ENCODE results near the gene PAK6. TPM values are rescaled to one million over a fixed set of nuclear protein-coding genes. Genes with fewer than 3 reads are reported as not detected.
A peak's percentile ranks its signal among the peaks of the same experiment; 100 is the strongest.

The PAK6 gene
- total RNA-seq, 1 donor from 2014 or later, result 0.31 TPM

GRCh38 chr15:40303576-40303975, 64.7 kb downstream of the PAK6 start:
- Mint-ChIP-seq H3K36me3 (ENCODE audit: low read depth, unreplicated experiment) (peaks cover 14% of the 10 kb centered on the region), H3K27ac (ENCODE audit: unreplicated experiment) (no peak overlapping the region), H3K4me1 (ENCODE audit: unreplicated experiment) (peaks cover 25% of the 10 kb centered on the region), H3K27me3 (ENCODE audit: unreplicated experiment) (peaks cover 9% of the 10 kb centered on the region), H3K4me3 (ENCODE audit: unreplicated experiment) (no peak overlapping the region), H3K9me3 (ENCODE audit: unreplicated experiment) (no peaks in the 10 kb centered on the region)
- no peak for TF ChIP-seq CTCF (IDR thresholded peaks at IDR 0.05; ENCODE audit: unreplicated experiment)
- DNase-seq (ENCODE audit: low spot score), result no peak

- Mint-ChIP-seq H3K4me3 (ENCODE audit: unreplicated experiment) (no peak overlapping the region), H3K9me3 (ENCODE audit: unreplicated experiment) (no peaks in the 10 kb centered on the region), H3K27ac (ENCODE audit: unreplicated experiment) (no peak overlapping the region), H3K27me3 (ENCODE audit: unreplicated experiment) (peaks cover 12% of the 10 kb centered on the region), H3K36me3 (ENCODE audit: low read depth, unreplicated experiment) (peaks cover 5% of the 10 kb centered on the region), H3K4me1 (ENCODE audit: unreplicated experiment) (peaks cover 38% of the 10 kb centered on the region)
- TF ChIP-seq CTCF (IDR thresholded peaks at IDR 0.05; ENCODE audit: unreplicated experiment), result no peak
- no peak for DNase-seq (ENCODE audit: low spot score)
Measured at GRCh38 chr15:40305281-40305680, 66.4 kb downstream of the PAK6 start.

DNA sequence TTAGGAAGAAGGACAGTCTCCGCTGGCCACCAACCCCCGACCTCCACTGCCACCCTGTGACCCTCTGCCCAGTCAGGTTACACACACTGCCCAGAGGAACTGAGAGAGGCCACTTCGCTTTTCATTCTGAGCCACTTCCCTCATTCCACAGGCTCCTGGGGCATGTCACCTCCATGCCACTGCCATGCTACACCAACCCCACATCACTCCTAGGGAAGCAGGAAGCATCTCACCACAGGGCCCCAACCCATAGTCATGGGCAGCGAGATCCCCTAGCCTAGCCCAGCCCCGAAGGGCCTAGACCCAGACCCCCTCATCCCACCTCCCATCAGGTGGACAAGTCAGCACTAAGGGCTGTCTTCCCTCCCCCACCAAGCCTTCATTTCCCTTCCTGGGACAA, 67.5 kb downstream of the PAK6 start:
- Mint-ChIP-seq H3K9me3 (ENCODE audit: unreplicated experiment) (no peaks in the 10 kb centered on the region), H3K27ac (ENCODE audit: unreplicated experiment) (no peak overlapping the region), H3K4me3 (ENCODE audit: unreplicated experiment) (no peak overlapping the region), H3K4me1 (ENCODE audit: unreplicated experiment) (peaks cover 38% of the 10 kb centered on the region), H3K27me3 (ENCODE audit: unreplicated experiment) (peaks cover 10% of the 10 kb centered on the region), H3K36me3 (ENCODE audit: low read depth, unreplicated experiment) (no peaks in the 10 kb centered on the region)
- DNase-seq (ENCODE audit: low spot score), result no peak
- TF ChIP-seq CTCF (IDR thresholded peaks at IDR 0.05; ENCODE audit: unreplicated experiment), result no peak

- TF ChIP-seq CTCF (IDR thresholded peaks at IDR 0.05; ENCODE audit: unreplicated experiment), result no peak
- H3K9me3 Mint-ChIP-seq (ENCODE audit: unreplicated experiment), result no peaks in the 10 kb centered on the region
- peaks cover 33% of the 10 kb centered on the region for H3K4me1 Mint-ChIP-seq (ENCODE audit: unreplicated experiment)
- H3K27me3 Mint-ChIP-seq (ENCODE audit: unreplicated experiment), result peaks cover 10% of the 10 kb centered on the region
- H3K36me3 Mint-ChIP-seq (ENCODE audit: low read depth, unreplicated experiment), result no peaks in the 10 kb centered on the region
- DNase-seq (ENCODE audit: low spot score), result no peak
- no peak overlapping the region for H3K4me3 Mint-ChIP-seq (ENCODE audit: unreplicated experiment)
- no peak overlapping the region for H3K27ac Mint-ChIP-seq (ENCODE audit: unreplicated experiment)
Measured at GRCh38 chr15:40306908-40307307, 68.0 kb downstream of the PAK6 start.

GRCh38 chr15:40307421-40308211, 68.8 kb downstream of the PAK6 start, which contains the start of gene PLCB2:
PLCB2 (minus strand) TSS chr15:40307935; CDS start chr15:40307672, 263 bp downstream.
- TF ChIP-seq CTCF (IDR thresholded peaks at IDR 0.05; ENCODE audit: unreplicated experiment), result no peak
- Mint-ChIP-seq H3K9me3 (ENCODE audit: unreplicated experiment) (no peaks in the 10 kb centered on the region), H3K27me3 (ENCODE audit: unreplicated experiment) (peaks cover 10% of the 10 kb centered on the region), H3K27ac (ENCODE audit: unreplicated experiment) (no peak within 1 kb of the TSS), H3K36me3 (ENCODE audit: low read depth, unreplicated experiment) (no peaks in the 10 kb centered on the region), H3K4me1 (ENCODE audit: unreplicated experiment) (peaks cover 31% of the 10 kb centered on the region), H3K4me3 (ENCODE audit: unreplicated experiment) (no peak within 1 kb of the TSS)
- DNase-seq (ENCODE audit: low spot score), result peak; percentile 38

Measured in endothelial cell (in vitro differentiated cells).